BLaER1 treated with 17β-estradiol and CSF1 and Interleukin-3, amounts not matched to agents 10 nM and 100 nM (cell line): ENCODE results near the gene PPP1R8.
"Not testable (repeated sequence)": the region's sequence is repeated elsewhere in the genome, so short reads cannot be mapped to it uniquely, and the experiment has no call there.

Experiments
- H3K27ac ChIP-seq, 11 experiments: shearing (Covaris generic); formaldehyde crosslinking; 2 replicates each; pipeline ENCODE4 v1.8.1; 2022
- H3K27me3 ChIP-seq, 11 experiments: shearing (Covaris generic); formaldehyde crosslinking; 2 replicates each; pipeline ENCODE4 v1.8.1; 2022
- H3K36me3 ChIP-seq, 11 experiments: shearing (Covaris generic); formaldehyde crosslinking; 2 replicates each; pipeline ENCODE4 v1.8.1; 2022
- H3K4me1 ChIP-seq, 10 experiments: shearing (Covaris generic); formaldehyde crosslinking; 2 replicates each; pipeline ENCODE4 v1.8.1; 2022
- H3K4me2 ChIP-seq, 11 experiments: shearing (Covaris generic); formaldehyde crosslinking; 2 replicates each; pipeline ENCODE4 v1.8.1; 2022
- H3K4me3 ChIP-seq, 10 experiments: shearing (Covaris generic); formaldehyde crosslinking; 2 replicates each; pipeline ENCODE4 v1.8.1; 2022
- H3K9ac ChIP-seq, 11 experiments: shearing (Covaris generic); formaldehyde crosslinking; 2 replicates each; pipeline ENCODE4 v1.8.1; 2022
- H3K9me3 ChIP-seq, 11 experiments: shearing (Covaris generic); formaldehyde crosslinking; replicated peaks in 1 of 11; 2 replicates each; pipeline ENCODE4 v1.8.1; 2022
- H4K20me1 ChIP-seq, 11 experiments: shearing (Covaris generic); formaldehyde crosslinking; 2 replicates each; pipeline ENCODE4 v1.8.1; 2022
- Cebpa-rat ChIP-seq, 11 experiments: shearing (Covaris generic); IDR thresholded peaks; 2 replicates each; pipeline ENCODE4 v1.8.1; 2022

PPP1R8 gene

DNA sequence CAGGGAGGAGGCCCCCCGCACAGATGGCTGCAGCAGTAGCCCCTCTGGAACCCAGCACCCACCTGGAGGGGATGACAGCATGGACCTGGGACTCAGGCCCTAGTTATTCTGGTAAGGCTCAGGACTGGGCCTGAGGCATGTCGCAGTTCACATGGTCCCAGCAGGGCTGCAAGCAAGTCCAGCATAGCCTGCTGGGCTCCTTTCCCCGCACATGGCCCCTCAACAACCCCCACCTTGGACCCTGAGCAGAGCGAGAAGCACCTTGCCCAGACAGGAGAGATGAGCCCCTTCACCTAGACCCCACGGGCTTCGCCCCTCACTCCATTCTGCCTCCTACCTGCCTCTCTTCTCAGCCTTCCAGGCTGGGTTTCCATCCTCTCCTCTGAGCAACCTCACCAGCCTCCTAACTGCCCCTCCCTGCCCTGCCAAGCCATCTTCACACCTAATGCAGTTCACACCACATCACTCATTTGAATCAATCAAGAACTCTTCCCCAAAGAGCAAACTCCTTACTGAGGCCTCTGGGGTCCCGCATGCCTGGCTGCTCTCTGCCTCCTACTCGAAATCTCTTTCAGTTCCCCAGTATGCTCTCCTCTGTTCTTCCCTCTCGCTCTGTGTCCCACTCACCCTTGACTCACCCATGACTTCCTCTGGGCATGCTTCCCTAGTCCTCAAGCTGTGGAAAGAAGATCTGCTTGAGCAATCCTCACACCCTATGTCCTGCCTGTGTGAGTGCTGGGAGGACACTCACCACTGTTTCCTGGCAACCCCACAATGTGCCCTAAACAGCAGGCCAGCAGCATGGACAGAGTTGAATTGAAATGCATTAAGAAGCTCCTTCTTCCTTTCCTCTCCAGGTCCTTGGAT is 32.3 kb downstream of the PPP1R8 start:
- Histone ChIP-seq H3K4me2 (peak overlapping the region; percentile 76 to 100 (median 95)), H3K36me3 (no peaks in the 10 kb centered on the region), H3K4me1 (peaks cover 56 to 97% (median 94%) of the 10 kb centered on the region in 10 experiments), H3K9me3 (no peaks in the 10 kb centered on the region), H3K27ac (peak overlapping the region; percentile 81 to 99 (median 93)), H4K20me1 (no peaks in the 10 kb centered on the region), H3K4me3 (peak overlapping the region in 6 of 10 experiments; percentile 27 to 65 (median 48); a peak in 12 of 20 replicates), H3K27me3 (no peaks in the 10 kb centered on the region), H3K9ac (peak overlapping the region; percentile 66 to 94 (median 79))
- TF ChIP-seq Cebpa-rat (IDR thresholded peaks at IDR 0.05): peak; percentile 47 to 96 (median 81); a peak in 19 of 22 replicates

DNA sequence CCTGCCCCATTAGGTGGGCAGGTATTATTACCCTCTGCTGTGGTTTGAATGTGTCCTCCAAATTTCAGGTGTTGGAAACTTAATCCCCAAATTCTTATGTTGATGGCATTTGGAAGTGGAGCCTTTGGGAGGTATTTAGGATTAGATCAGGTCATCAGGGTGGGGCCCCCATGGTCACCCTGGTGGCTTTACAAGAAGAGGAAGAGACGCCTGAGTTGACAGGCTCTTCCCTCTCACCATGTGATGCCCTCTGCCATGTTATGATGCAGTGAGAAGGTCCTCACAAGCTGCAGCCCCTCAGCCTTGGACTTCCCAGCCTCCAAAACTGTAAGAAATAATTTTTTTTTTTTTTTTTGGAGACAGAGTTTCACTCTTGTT is 32.9 kb downstream of the PPP1R8 start:
- peak in 1 of 11 experiments; percentile 31; a peak in 2 of 22 replicates for TF ChIP-seq Cebpa-rat (IDR thresholded peaks at IDR 0.05)
- no peaks in the 10 kb centered on the region for H4K20me1 ChIP-seq
- H3K27ac ChIP-seq: peak overlapping the region; percentile 81 to 99 (median 93)
- peak overlapping the region in 4 of 10 experiments; percentile 10 to 42 (median 25); a peak in 4 of 20 replicates for H3K4me3 ChIP-seq
- no peaks in the 10 kb centered on the region for H3K36me3 ChIP-seq
- peak overlapping the region; percentile 66 to 94 (median 79) for H3K9ac ChIP-seq
- peaks cover 58 to 98% (median 96%) of the 10 kb centered on the region in 10 experiments for H3K4me1 ChIP-seq
- no peaks in the 10 kb centered on the region for H3K9me3 ChIP-seq
- H3K27me3 ChIP-seq: no peaks in the 10 kb centered on the region
- peak overlapping the region; percentile 76 to 100 (median 90) for H3K4me2 ChIP-seq

DNA sequence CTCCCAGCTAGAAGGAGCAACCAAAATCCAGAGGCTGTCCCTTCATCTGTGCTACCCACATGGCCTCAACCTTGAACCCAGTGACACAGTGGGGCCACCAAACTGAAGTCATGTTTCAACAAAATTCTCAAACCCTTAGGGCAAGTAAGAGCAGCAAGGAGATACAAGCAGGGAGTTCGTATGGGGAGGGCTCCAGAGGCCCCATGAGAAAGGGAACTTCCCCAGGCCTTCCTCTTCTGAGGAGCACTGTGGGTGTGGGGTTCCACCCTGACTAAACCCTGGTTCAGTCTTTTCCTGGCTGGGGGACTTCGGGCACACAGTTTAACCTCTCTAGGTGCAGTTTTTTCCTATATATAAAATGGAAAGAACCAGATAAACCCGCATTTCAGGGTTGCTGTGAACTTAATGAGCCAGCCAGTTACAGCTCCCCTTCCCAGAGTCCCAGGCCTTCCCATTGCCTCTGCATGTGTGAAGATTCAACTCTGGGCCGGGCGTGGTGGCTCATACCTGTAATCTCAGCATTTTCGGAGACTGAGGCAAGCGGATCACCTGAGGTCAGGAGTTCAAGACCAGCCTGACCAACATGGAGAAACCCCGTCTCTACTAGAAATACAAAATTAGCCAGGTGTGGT is 33.8 kb downstream of the PPP1R8 start:
- Histone ChIP-seq H3K4me2 (peak overlapping the region; percentile 76 to 100 (median 90)), H4K20me1 (no peaks in the 10 kb centered on the region), H3K9me3 (no peaks in the 10 kb centered on the region), H3K27ac (peak overlapping the region; percentile 81 to 99 (median 93)), H3K9ac (peak overlapping the region; percentile 66 to 94 (median 79)), H3K4me3 (peak overlapping the region in 4 of 10 experiments; percentile 10 to 38 (median 25); a peak in 5 of 20 replicates), H3K4me1 (peaks cover 60 to 98% (median 96%) of the 10 kb centered on the region in 10 experiments), H3K27me3 (no peaks in the 10 kb centered on the region), H3K36me3 (no peaks in the 10 kb centered on the region)
- TF ChIP-seq Cebpa-rat (IDR thresholded peaks at IDR 0.05): no peak

DNA sequence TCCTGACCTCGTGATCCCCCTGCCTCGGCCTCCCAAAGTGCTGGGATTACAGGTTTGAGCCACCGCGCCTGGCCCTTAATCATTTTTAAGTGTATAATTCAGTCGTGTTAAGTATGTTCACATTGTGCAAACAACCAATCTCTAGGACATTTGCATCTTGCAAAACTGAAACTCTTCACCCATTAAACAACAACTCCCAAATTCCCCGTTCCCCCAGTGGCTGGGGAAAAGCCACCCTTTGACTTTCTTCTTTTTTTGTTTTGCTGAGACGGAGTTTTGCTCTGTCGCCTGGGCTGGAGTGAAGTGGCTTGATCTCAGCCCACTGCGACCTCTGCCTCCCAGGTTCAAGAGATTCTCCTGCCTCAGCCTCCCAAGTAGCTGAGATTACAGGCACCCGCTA is 35.2 kb downstream of the PPP1R8 start:
- Histone ChIP-seq H4K20me1 (no peaks in the 10 kb centered on the region), H3K4me1 (peaks cover 67 to 100% (median 97%) of the 10 kb centered on the region in 10 experiments), H3K9ac (peak overlapping the region in 4 of 11 experiments; percentile 19 to 94 (median 94); a peak in 5 of 22 replicates), H3K27ac (peak overlapping the region; percentile 18 to 99 (median 93); a peak in 20 of 22 replicates), H3K36me3 (no peaks in the 10 kb centered on the region), H3K9me3 (no peaks in the 10 kb centered on the region), H3K4me3 (no peak overlapping the region), H3K27me3 (no peaks in the 10 kb centered on the region), H3K4me2 (peak overlapping the region in 9 of 11 experiments; percentile 76 to 100 (median 97); a peak in 18 of 22 replicates)
- no peak for TF ChIP-seq Cebpa-rat (IDR thresholded peaks at IDR 0.05)

DNA sequence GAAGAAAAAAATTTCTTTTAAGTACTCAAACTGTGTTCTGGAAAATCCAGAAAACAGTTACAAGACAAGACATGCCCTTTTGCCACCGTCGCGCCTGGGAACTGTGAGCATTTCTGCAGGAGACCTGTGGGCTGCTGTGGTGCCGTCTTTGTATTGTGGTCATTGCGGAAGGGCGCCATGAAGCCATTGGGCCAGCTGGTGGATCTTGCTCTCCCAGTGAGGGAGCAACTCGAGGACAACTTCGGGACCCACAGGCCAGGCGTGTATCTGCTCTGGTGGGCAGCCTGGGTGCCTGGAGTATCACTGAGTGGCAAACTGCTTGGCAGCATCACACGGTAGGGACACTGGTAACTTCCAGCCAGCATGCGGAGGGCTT is 38.0 kb downstream of the PPP1R8 start:
- Histone ChIP-seq H3K9me3 (no peaks in the 10 kb centered on the region), H3K27me3 (no peaks in the 10 kb centered on the region), H3K9ac (peak overlapping the region; percentile 21 to 73 (median 65); a peak in 21 of 22 replicates), H3K27ac (peak overlapping the region; percentile 57 to 99 (median 84)), H4K20me1 (peaks cover 0 to 11% (median 4%) of the 10 kb centered on the region in 11 experiments; a peak in 7 of 22 replicates), H3K4me2 (peak overlapping the region; percentile 81 to 100 (median 90)), H3K4me1 (peaks cover 62 to 87% (median 83%) of the 10 kb centered on the region in 10 experiments), H3K36me3 (peaks cover 0 to 6% (median 0%) of the 10 kb centered on the region in 11 experiments; a peak in 4 of 22 replicates), H3K4me3 (peak overlapping the region in 5 of 10 experiments; percentile 18 to 53 (median 38); a peak in 6 of 20 replicates)
- no peak for TF ChIP-seq Cebpa-rat (IDR thresholded peaks at IDR 0.05)

DNA sequence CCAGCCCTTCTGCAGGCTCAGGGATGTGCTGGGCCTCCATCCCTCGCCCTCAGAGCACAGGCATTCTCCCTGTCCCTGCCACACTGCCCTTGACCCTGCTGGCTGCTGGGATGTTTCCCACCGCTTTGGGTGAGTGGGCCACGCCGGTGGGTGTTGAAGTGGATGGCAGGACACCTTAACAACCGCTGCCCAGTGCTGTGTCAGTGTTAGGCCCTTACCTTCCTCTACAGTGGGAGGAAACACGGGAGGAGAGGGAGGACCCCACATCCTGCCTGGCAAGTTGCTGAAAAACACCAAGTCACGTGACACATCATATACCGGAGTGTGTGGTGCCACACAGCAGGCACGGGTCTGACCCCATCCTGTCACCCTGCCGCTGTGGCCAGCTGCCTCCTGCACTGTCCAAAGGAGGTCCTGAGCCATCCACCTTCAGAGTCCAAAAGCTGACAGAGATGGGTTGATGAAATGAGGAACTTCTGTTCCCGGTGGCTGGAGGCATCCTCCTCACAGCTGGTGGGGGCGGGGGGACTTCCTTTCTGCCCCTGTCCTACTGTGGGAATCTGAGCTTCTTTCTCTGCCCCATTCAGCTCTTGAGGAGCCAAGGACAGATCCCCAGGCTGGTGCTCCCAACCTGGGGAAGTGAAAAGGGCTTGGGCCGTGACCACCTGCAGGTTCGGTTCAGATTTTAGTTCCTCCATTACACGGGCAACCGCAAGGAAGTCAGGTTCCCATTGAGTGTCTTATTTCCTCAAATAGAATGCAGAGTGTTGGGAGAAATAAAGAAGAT is 38.5 kb downstream of the PPP1R8 start:
- no peaks in the 10 kb centered on the region for H3K27me3 ChIP-seq
- H3K27ac ChIP-seq: peak overlapping the region; percentile 57 to 99 (median 84)
- H3K9ac ChIP-seq: peak overlapping the region; percentile 21 to 73 (median 65)
- H4K20me1 ChIP-seq: peaks cover 0 to 17% (median 4%) of the 10 kb centered on the region in 11 experiments; a peak in 7 of 22 replicates
- H3K9me3 ChIP-seq: no peaks in the 10 kb centered on the region
- peaks cover 62 to 87% (median 80%) of the 10 kb centered on the region in 10 experiments for H3K4me1 ChIP-seq
- no peak for TF ChIP-seq Cebpa-rat (IDR thresholded peaks at IDR 0.05)
- peak overlapping the region; percentile 81 to 100 (median 90) for H3K4me2 ChIP-seq
- peak overlapping the region; percentile 4 to 53 (median 19); a peak in 12 of 20 replicates for H3K4me3 ChIP-seq
- H3K36me3 ChIP-seq: peaks cover 0 to 12% (median 0%) of the 10 kb centered on the region in 11 experiments; a peak in 4 of 22 replicates

DNA sequence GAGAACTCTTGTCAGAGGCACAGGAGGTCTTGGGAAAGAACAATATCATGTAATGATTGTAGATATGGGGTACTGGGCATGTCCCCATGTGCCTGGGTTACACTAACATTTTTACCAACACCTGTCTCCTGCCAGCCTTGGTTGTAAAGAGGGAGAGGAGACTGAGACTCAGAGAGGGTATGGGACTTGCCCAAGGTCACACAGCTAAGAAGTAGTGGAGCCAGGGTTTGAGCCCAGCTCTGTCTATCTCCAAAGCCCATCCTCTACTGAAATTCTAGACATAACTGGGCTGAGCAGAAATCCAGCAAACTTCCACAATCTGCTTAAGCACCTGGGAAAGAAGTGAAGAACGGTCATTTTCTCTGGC is 39.1 kb downstream of the PPP1R8 start:
- no peak for TF ChIP-seq Cebpa-rat (IDR thresholded peaks at IDR 0.05)
- no peaks in the 10 kb centered on the region for H3K9me3 ChIP-seq
- H4K20me1 ChIP-seq: peaks cover 0 to 23% (median 4%) of the 10 kb centered on the region in 11 experiments; a peak in 7 of 22 replicates
- H3K27me3 ChIP-seq: no peaks in the 10 kb centered on the region
- H3K4me2 ChIP-seq: peak overlapping the region; percentile 81 to 100 (median 90)
- H3K36me3 ChIP-seq: peaks cover 0 to 17% (median 0%) of the 10 kb centered on the region in 11 experiments; a peak in 4 of 22 replicates
- peak overlapping the region in 8 of 10 experiments; percentile 4 to 53 (median 21); a peak in 9 of 20 replicates for H3K4me3 ChIP-seq
- peak overlapping the region; percentile 21 to 73 (median 65); a peak in 18 of 22 replicates for H3K9ac ChIP-seq
- peaks cover 62 to 87% (median 79%) of the 10 kb centered on the region in 10 experiments for H3K4me1 ChIP-seq
- peak overlapping the region; percentile 57 to 99 (median 84); a peak in 21 of 22 replicates for H3K27ac ChIP-seq

DNA sequence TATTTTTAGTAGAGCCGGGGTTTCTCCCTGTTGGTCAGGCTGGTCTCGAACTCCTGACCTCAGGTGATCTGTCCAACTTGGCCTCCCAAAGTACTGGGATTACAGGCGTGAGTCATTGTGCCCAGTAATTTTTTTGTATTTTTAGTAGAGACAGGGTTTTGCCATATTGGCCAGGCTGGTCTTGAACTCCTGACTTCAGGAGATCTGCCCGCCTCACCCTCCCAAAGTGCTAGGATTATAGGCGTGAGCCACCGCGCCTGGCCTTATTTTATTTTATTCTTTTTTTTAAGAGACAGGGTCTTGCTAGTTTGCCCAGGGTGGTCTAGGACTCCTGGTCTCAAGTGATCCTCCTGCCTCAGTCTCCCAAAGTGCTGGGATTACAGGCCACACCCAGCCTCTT is 40.5 kb downstream of the PPP1R8 start:
- Histone ChIP-seq H3K4me2 (peak overlapping the region in 3 of 11 experiments; percentile 44 to 100 (median 98); a peak in 6 of 22 replicates), H3K36me3 (peaks cover 0 to 22% (median 3%) of the 10 kb centered on the region in 11 experiments; a peak in 14 of 22 replicates), H3K4me1 (peaks cover 64 to 85% (median 77%) of the 10 kb centered on the region in 10 experiments), H4K20me1 (peaks cover 0 to 31% (median 7%) of the 10 kb centered on the region in 11 experiments; a peak in 9 of 22 replicates), H3K27ac (peak overlapping the region in 6 of 11 experiments; percentile 4 to 27 (median 14); a peak in 2 of 22 replicates)
- not testable (repeated sequence) for H3K9me3 ChIP-seq, H3K4me3 ChIP-seq, H3K27me3 ChIP-seq, H3K9ac ChIP-seq
